ENCODE measurements around the gene RADIL.
"Not testable (repeated sequence)": the region's sequence is repeated elsewhere in the genome, so short reads cannot be mapped to it uniquely, and the experiment has no call there.

DNA sequence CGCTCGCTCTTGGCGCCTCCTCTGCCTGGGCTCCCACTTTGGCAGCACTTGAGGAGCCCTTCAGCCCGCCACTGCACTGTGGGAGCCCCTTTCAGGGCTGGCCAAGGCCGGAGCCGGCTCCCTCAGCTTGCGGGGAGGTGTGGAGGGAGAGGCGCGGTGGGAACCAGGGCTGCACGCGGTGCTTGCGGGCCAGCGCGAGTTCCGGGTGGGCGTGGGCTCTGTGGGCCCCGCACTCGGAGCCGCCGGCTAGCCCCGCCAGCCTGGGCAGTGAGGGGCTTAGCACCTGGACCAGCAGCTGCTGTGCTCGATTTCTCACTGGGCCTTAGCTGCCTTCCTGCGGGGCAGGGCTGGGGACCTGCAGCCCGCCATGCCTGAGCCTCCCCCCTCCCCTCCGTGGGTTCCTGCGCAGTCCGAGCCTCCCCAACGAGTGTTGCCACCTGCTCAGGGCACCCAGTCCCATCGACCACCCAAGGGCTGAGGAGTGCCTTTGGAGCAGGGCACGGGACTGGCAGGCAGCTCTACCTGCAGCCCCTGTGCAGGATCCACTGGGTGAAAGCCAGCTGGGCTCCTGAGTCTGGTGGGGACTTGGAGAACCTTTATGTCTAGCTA, 90.0 kb downstream of the RADIL start:
- TF ChIP-seq CTCF, POLR2A (IDR thresholded peaks at IDR 0.05): not testable (repeated sequence)

Data from uterus (tissue), 2 donors.